ENCODE measurements around the gene PLXNB1. TPM values are rescaled to one million over a fixed set of nuclear protein-coding genes. Genes with fewer than 3 reads are reported as not detected.

The PLXNB1 gene
- total RNA-seq, 1 experiment from 2014 or later: 97.7 TPM

DNA sequence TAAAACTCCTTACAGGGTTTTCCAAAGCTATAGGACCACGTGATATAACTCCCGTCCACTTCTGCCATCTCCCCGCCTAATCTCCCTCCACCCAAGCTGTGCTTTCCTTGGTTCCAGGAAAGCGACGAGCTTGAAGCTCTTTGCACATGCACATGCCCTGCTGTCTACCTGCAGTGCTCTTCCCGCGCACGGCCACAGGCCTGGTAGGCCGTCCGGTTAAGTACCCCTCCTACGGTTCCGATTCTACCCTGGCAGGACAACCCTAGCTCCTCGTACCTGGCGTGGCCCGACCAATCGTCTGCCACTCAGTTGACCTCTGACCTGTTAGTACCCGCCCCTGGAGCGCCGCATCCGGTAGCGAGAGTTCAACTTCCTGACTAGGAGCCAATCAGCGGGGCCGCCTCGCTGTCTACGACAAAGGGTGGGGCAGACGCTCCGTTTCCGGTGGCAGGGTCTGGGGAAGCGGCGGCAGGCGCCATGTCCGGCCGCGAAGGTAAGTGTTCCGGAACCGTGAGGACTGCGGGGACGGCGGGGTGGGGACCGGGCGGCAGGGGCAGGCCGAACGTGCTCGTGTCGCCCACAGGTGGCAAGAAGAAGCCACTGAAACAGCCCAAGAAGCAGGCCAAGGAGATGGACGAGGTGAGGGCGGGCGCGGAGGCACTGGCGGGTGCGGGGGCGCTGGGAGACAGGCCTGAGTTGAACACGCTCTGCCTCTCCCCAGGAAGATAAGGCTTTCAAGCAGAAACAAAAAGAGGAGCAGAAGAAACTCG lies 10.1 kb upstream of the PLXNB1 start, which contains the start of the genes CCDC51 and TMA7:
Gene CCDC51, minus strand, starts transcription at position 300 of the 770 bp plus-strand sequence. CDS start 4,991 bp downstream, outside the sequence.
Gene TMA7, plus strand, starts transcription at position 438 of the 770 bp plus-strand sequence. Its CDS starts 40 bp downstream, at position 478.
- intact Hi-C loops (cut with micrococcal nuclease; ENCODE audit: unreplicated experiment): loop anchor here (5.0 to 10.0 kb wide), 3 partner anchors 135 to 565 kb away; partner anchors contain the start of genes CELSR3, NME6 and WDR6
- no peaks in the 10 kb centered on the region for H3K27me3 ChIP-seq (ENCODE audit: insufficient read depth, low read depth)
- CTCF ChIA-PET: interaction anchor here (0.5 to 1.2 kb wide), 6 partner anchors 8 to 63 kb away, joined by 3 to 14 read pairs (median 4); no protein-coding TSS in a partner anchor
- BruUV-seq (replicated peaks): no TSS peak
- peak; percentile 95 to 96 for DNase-seq
- no peaks in the 10 kb centered on the region for H3K9me2 ChIP-seq (ENCODE audit: insufficient read depth)
- H3K4me2 ChIP-seq: peak within 1 kb of the TSS; percentile 91
- H3K4me1 ChIP-seq (replicated peaks; ENCODE audit: insufficient read depth): peaks cover 11% of the 10 kb centered on the region
- POLR2A ChIA-PET (ENCODE audit: unreplicated experiment): interaction anchor here (0.5 to 1.3 kb wide), 14 partner anchors 39 to 1955 kb away, joined by 3 to 24 read pairs (median 4); no protein-coding TSS in a partner anchor
- H3K27ac ChIP-seq: peak within 1 kb of the TSS; percentile 46
- H3K36me3 ChIP-seq (ENCODE audit: low read depth): no peaks in the 10 kb centered on the region
- peaks cover 8% of the 10 kb centered on the region; the same call in 1 of the 2 replicates for H4K20me1 ChIP-seq (ENCODE audit: insufficient read depth)
- peak within 1 kb of the TSS; percentile 96 for H3K4me3 ChIP-seq
- H3F3A ChIP-seq (ENCODE audit: insufficient read depth, low read depth): peaks cover 37% of the 10 kb centered on the region
- no peak for TF ChIP-seq EZH2 (IDR thresholded peaks at IDR 0.05; ENCODE audit: low read depth)
- TF ChIP-seq, protein P1, sequence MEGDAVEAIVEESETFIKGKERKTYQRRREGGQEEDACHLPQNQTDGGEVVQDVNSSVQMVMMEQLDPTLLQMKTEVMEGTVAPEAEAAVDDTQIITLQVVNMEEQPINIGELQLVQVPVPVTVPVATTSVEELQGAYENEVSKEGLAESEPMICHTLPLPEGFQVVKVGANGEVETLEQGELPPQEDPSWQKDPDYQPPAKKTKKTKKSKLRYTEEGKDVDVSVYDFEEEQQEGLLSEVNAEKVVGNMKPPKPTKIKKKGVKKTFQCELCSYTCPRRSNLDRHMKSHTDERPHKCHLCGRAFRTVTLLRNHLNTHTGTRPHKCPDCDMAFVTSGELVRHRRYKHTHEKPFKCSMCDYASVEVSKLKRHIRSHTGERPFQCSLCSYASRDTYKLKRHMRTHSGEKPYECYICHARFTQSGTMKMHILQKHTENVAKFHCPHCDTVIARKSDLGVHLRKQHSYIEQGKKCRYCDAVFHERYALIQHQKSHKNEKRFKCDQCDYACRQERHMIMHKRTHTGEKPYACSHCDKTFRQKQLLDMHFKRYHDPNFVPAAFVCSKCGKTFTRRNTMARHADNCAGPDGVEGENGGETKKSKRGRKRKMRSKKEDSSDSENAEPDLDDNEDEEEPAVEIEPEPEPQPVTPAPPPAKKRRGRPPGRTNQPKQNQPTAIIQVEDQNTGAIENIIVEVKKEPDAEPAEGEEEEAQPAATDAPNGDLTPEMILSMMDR (conservative IDR thresholded peaks at IDR 0.05): no peak
- peak within 1 kb of the TSS; percentile 91 for H2AFZ ChIP-seq
- peaks cover 46% of the 10 kb centered on the region for H3K79me2 ChIP-seq (ENCODE audit: low read depth)
- H3K9me3 ChIP-seq (ENCODE audit: insufficient read depth, low read depth): no peaks in the 10 kb centered on the region

DNA sequence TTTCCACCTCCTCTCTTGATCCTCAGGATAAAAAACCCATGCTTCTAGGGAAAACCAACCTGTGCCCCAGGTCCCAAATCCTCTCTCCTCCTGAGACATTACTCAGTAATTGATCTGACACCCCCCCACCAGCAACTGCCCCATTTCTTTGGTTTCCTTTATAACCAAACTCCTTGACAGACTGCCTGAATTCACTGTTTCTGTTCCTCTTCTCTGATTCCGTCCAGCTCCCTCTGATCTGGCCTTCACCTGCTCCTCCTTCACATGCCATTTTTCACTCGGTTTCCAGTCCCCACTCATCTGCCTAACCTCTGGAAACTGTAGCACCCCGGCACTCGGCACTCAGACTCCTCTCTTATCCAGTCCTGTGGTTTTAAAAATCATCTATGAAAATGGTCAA lies 7.9 kb upstream of the PLXNB1 start:
- H3K79me2 ChIP-seq (ENCODE audit: low read depth): peaks cover 55% of the 10 kb centered on the region
- H3K27ac ChIP-seq: no peak overlapping the region
- no peaks in the 10 kb centered on the region for H3K27me3 ChIP-seq (ENCODE audit: insufficient read depth, low read depth)
- no TSS peak for BruUV-seq (replicated peaks)
- ChIA-PET POLR2A (ENCODE audit: unreplicated experiment) (no interaction called here), CTCF (no interaction called here)
- TF ChIP-seq EZH2 (IDR thresholded peaks at IDR 0.05; ENCODE audit: low read depth): no peak
- TF ChIP-seq, protein P1 (conservative IDR thresholded peaks at IDR 0.05): no peak
- no peaks in the 10 kb centered on the region for H3K9me3 ChIP-seq (ENCODE audit: insufficient read depth, low read depth)
- no peak overlapping the region for H3K4me2 ChIP-seq
- no peak overlapping the region for H3K4me3 ChIP-seq
- no peaks in the 10 kb centered on the region for H3K36me3 ChIP-seq (ENCODE audit: low read depth)
- no peak overlapping the region for H2AFZ ChIP-seq
- peaks cover 33% of the 10 kb centered on the region for H3K4me1 ChIP-seq (replicated peaks; ENCODE audit: insufficient read depth)
- DNase-seq: no peak
- intact Hi-C loops (cut with micrococcal nuclease; ENCODE audit: unreplicated experiment): loop anchor here (10.0 kb wide), 1 partner anchor 133 kb away; the partner anchor contains the start of gene NME6
- H3F3A ChIP-seq (ENCODE audit: insufficient read depth, low read depth): peaks cover 29% of the 10 kb centered on the region
- peaks cover 8% of the 10 kb centered on the region; the same call in 1 of the 2 replicates for H4K20me1 ChIP-seq (ENCODE audit: insufficient read depth)
- H3K9me2 ChIP-seq (ENCODE audit: insufficient read depth): no peaks in the 10 kb centered on the region

DNA sequence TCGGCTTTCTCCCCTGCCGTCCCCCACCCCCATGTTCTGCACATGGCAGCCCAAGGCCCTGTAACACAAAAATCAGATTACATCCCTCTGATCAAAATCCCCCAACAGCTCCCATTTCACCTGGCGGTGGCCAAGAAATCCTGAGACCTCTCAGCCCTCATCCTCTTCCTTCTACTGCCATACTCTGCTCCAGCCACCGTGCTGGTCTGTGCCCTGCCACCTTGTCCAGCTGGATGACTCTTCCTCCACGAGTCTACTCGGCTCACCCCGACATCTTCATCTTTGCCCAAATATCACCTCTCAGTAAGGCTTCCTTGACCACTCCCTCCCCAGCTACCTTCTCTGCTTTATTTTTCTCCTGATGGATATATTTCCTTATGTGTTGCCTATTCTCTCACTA lies 7.0 kb upstream of the PLXNB1 start:
- Histone ChIP-seq H3K79me2 (ENCODE audit: low read depth) (peaks cover 57% of the 10 kb centered on the region), H3K9me2 (ENCODE audit: insufficient read depth) (no peaks in the 10 kb centered on the region), H4K20me1 (ENCODE audit: insufficient read depth) (peaks cover 2% of the 10 kb centered on the region; the same call in 1 of the 2 replicates), H3K9me3 (ENCODE audit: insufficient read depth, low read depth) (no peaks in the 10 kb centered on the region), H3F3A (ENCODE audit: insufficient read depth, low read depth) (peaks cover 25% of the 10 kb centered on the region), H3K27me3 (ENCODE audit: insufficient read depth, low read depth) (no peaks in the 10 kb centered on the region), H3K36me3 (ENCODE audit: low read depth) (no peaks in the 10 kb centered on the region), H3K4me1 (replicated peaks; ENCODE audit: insufficient read depth) (peaks cover 37% of the 10 kb centered on the region), H3K4me2 (no peak overlapping the region), H3K27ac (no peak overlapping the region), H3K4me3 (no peak overlapping the region), H2AFZ (no peak overlapping the region)
- intact Hi-C loops (cut with micrococcal nuclease; ENCODE audit: unreplicated experiment): loop anchor here (1.0 to 10.0 kb wide), 5 partner anchors 36 to 243 kb away; partner anchors contain the start of gene NME6
- ChIA-PET POLR2A (ENCODE audit: unreplicated experiment) (no interaction called here), CTCF (interaction anchor here (0.7 to 2.0 kb wide), 11 partner anchors 11 to 242 kb away, joined by 3 to 126 read pairs (median 8); partner anchors contain the start of genes PFKFB4 and ZNF589)
- no TSS peak for BruUV-seq (replicated peaks)
- no peak for TF ChIP-seq EZH2 (IDR thresholded peaks at IDR 0.05; ENCODE audit: low read depth)
- TF ChIP-seq, protein P1 (conservative IDR thresholded peaks at IDR 0.05): no peak
- DNase-seq: no peak

Measured in PC-9 (cell line).